OCI-LY1 (cell line): ENCODE data around the gene NARF.
A peak's percentile ranks its signal among the peaks of the same experiment; 100 is the strongest.

ENCODE experiments used
- H2AFZ ChIP-seq: fragments of 200-600 bp; sonication (generic), shearing (Covaris generic); 2 replicates; pipeline ENCODE4 v1.6.0; 2014; ENCODE audit warnings: antibody characterized with exemption, mild to moderate bottlenecking, low read length
- H3F3A ChIP-seq: fragments of 200-600 bp; sonication (generic), shearing (Covaris generic); 2 replicates; pipeline ENCODE4 v1.6.0; 2014; ENCODE audit warnings: mild to moderate bottlenecking, antibody characterized with exemption, low read length, moderate library complexity; ENCODE audit not compliant: insufficient read depth
- H3K27ac ChIP-seq: fragments of 200-600 bp; sonication (generic); 2 replicates; pipeline ENCODE4 v1.5.1; 2014; ENCODE audit warnings: low read length, mixed run types, mild to moderate bottlenecking, low read depth; ENCODE audit not compliant: poor library complexity, severe bottlenecking
- H3K27me3 ChIP-seq: fragments of 200-600 bp; sonication (generic); 2 replicates; pipeline ENCODE4 v1.6.0; 2014; ENCODE audit warnings: antibody characterized with exemption, mild to moderate bottlenecking, low read length, moderate library complexity; ENCODE audit not compliant: insufficient read depth
- H3K36me3 ChIP-seq: fragments of 200-600 bp; sonication (generic); 2 replicates; pipeline ENCODE4 v1.6.1; 2014; ENCODE audit warnings: mild to moderate bottlenecking, antibody characterized with exemption, low read length, moderate library complexity, mixed read lengths; ENCODE audit not compliant: insufficient read depth
- H3K4me1 ChIP-seq: fragments of 200-600 bp; sonication (generic); 2 replicates; pipeline ENCODE4 v1.5.1; 2014; ENCODE audit warnings: mild to moderate bottlenecking, low read length, moderate library complexity; ENCODE audit not compliant: insufficient read depth, severe bottlenecking
- H3K4me2 ChIP-seq: fragments of 200-600 bp; sonication (generic), shearing (Covaris generic); 2 replicates; pipeline ENCODE4 v1.6.1; 2014; ENCODE audit warnings: low read length
- H3K4me3 ChIP-seq: fragments of 200-600 bp; sonication (generic); 2 replicates; pipeline ENCODE4 v1.5.1; 2014; ENCODE audit warnings: low read length, low read depth, mild to moderate bottlenecking, mixed read lengths; ENCODE audit not compliant: poor library complexity, severe bottlenecking
- H3K79me2 ChIP-seq: fragments of 200-600 bp; shearing (Covaris generic); 2 replicates; pipeline ENCODE4 v1.6.1; 2016; ENCODE audit warnings: mixed run types, low read length, mixed read lengths; ENCODE audit not compliant: insufficient read depth
- H3K9ac ChIP-seq: fragments of 200-600 bp; sonication (generic), shearing (Covaris generic); 2 replicates; pipeline ENCODE4 v1.6.1; 2014; ENCODE audit warnings: mild to moderate bottlenecking, low read length, mixed read lengths
- H3K9me2 ChIP-seq: fragments of 200-600 bp; sonication (generic), shearing (Covaris generic); 2 replicates; pipeline ENCODE4 v1.6.1; 2014; ENCODE audit warnings: low read depth, mild to moderate bottlenecking, low read length, mixed read lengths
- H3K9me3 ChIP-seq: fragments of 200-600 bp; shearing (Covaris generic); 2 replicates; pipeline ENCODE4 v1.6.1; 2014; ENCODE audit warnings: low read length, mixed read lengths
- H4K20me1 ChIP-seq: fragments of 200-600 bp; sonication (generic), shearing (Covaris generic); 2 replicates; pipeline ENCODE4 v1.6.0; 2016; ENCODE audit warnings: mild to moderate bottlenecking, low read length; ENCODE audit not compliant: insufficient read depth
- CTCF ChIP-seq: fragments of 200-600 bp; sonication (generic), shearing (Covaris generic); IDR thresholded peaks from 2 replicates; pipeline ENCODE4 v1.5.1; 2017; ENCODE audit warnings: mild to moderate bottlenecking, antibody characterized with exemption, low read length, moderate library complexity, mixed read lengths
- EZH2 ChIP-seq: fragments of 200-600 bp; sonication (generic), shearing (Covaris generic); IDR thresholded peaks from 2 replicates; pipeline ENCODE4 v1.8.0; 2017; ENCODE audit warnings: borderline replicate concordance, mixed run types, mild to moderate bottlenecking, antibody characterized with exemption, low read length, moderate library complexity, mixed read lengths

The NARF gene

GRCh38 chr17:82493226-82493781 is 34.8 kb downstream of the NARF start:
- Histone ChIP-seq H3K36me3 (peaks cover 9% of the 10 kb centered on the region; the same call in 1 of the 2 replicates), H3F3A (0 out of 2 replicates have a peak, but pooled peaks cover 6% of the 10 kb centered on the region), H3K9me2 (no peaks in the 10 kb centered on the region), H2AFZ (no peak overlapping the region), H3K9me3 (no peaks in the 10 kb centered on the region), H3K79me2 (no peaks in the 10 kb centered on the region), H3K4me2 (no peak overlapping the region), H4K20me1 (no peaks in the 10 kb centered on the region), H3K27ac (peak overlapping the region; percentile 54), H3K9ac (no peak overlapping the region), H3K4me3 (no peak overlapping the region), H3K27me3 (no peaks in the 10 kb centered on the region), H3K4me1 (peaks cover 72% of the 10 kb centered on the region)
- TF ChIP-seq EZH2 (no peak), CTCF (no peak)

- peak; percentile 92 for TF ChIP-seq CTCF
- no peak for TF ChIP-seq EZH2
- H4K20me1 ChIP-seq, result no peaks in the 10 kb centered on the region
- no peaks in the 10 kb centered on the region for H3K79me2 ChIP-seq
- peak overlapping the region; percentile 95 for H3K27ac ChIP-seq
- peaks cover 64% of the 10 kb centered on the region for H3K4me1 ChIP-seq
- H3K36me3 ChIP-seq, result no peaks in the 10 kb centered on the region
- H3K27me3 ChIP-seq, result no peaks in the 10 kb centered on the region
- no peak overlapping the region for H2AFZ ChIP-seq
- H3K9me3 ChIP-seq, result no peaks in the 10 kb centered on the region
- H3F3A ChIP-seq, result 0 out of 2 replicates have a peak, but pooled peaks cover 6% of the 10 kb centered on the region
- H3K9ac ChIP-seq, result peak overlapping the region; percentile 35; the same call in 1 of the 2 replicates
- H3K9me2 ChIP-seq, result no peaks in the 10 kb centered on the region
- H3K4me2 ChIP-seq, result peak overlapping the region; percentile 30; the same call in 1 of the 2 replicates
- peak overlapping the region; percentile 25 for H3K4me3 ChIP-seq
These were observed 35.9 kb downstream of the NARF start for GRCh38 chr17:82494236-82495055.

GRCh38 chr17:82495844-82496528 is 37.4 kb downstream of the NARF start:
- H3K27ac ChIP-seq, result peak overlapping the region; percentile 95
- peaks cover 48% of the 10 kb centered on the region for H3K4me1 ChIP-seq
- peak overlapping the region; percentile 93 for H3K4me2 ChIP-seq

More at GRCh38 chr17:82495844-82496528, 37.4 kb downstream of the NARF start:
- TF ChIP-seq EZH2 (no peak), CTCF (no peak)
- Histone ChIP-seq H4K20me1 (no peaks in the 10 kb centered on the region), H3K79me2 (no peaks in the 10 kb centered on the region), H3K36me3 (no peaks in the 10 kb centered on the region), H3K9ac (peak overlapping the region; percentile 83), H3K9me3 (no peaks in the 10 kb centered on the region), H3F3A (0 out of 2 replicates have a peak, but pooled peaks cover 6% of the 10 kb centered on the region), H2AFZ (no peak overlapping the region), H3K9me2 (no peaks in the 10 kb centered on the region), H3K4me3 (peak overlapping the region; percentile 69), H3K27me3 (no peaks in the 10 kb centered on the region)
